IPS-18c (cell line): ENCODE measurements around the gene RAD54L.
"Not testable (repeated sequence)": the region's sequence is repeated elsewhere in the genome, so short reads cannot be mapped to it uniquely, and the experiment has no call there.

ENCODE experiments used
- H3K4me3 ChIP-seq: 2 replicates; pipeline ENCODE4 v1.7.0; 2013; ENCODE audit warnings: low read depth, mild to moderate bottlenecking, low read length, moderate library complexity; ENCODE audit not compliant: insufficient read depth
- H3K9me3 ChIP-seq: one replicate; pipeline ENCODE4 v1.6.1; 2013; ENCODE audit warnings: mild to moderate bottlenecking, low read length, moderate library complexity; ENCODE audit not compliant: control insufficient read depth, insufficient read depth

The RAD54L gene

DNA sequence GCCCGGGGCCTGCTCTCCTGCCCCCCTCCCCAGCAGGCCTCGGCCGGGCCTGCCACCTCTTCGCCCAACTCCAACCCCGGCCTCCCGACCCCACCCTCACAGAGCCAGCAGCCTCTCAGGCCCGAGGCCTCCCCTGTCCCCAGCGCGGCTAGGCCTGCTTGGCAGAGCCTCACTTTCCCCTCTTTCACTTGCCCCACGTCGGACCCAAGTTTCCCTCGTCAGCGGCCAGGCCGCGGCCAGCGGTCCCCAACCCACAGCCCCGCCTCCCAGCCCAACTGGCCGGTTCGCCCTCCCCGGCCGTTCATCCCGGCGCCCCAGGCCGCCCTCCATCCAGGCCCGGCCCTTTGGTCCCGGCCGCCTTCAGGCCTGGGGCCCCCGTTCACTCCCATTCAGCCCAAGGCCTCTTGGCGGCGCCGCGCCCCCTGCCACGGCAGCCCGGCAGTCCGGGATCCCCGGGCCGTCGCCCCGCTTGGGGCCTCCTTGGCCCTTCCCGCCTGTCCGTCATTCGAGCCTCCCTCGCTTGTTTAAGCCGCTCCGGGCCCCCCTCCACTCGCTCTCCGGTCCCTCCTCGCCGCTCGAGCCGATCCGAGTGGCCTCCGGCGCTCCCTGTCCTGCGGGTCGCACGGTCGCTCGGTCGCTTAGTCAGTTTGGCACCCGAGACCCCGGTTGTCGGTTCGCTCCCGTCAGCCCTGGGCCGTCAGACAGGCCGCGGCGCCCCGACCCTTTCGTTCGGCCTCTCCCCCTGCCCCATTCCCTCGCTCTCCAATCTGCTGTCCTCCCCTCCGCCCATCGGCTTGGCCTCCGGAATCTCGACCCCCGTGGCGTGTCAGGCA is 54.5 kb downstream of the RAD54L start:
- no peaks in the 10 kb centered on the region for H3K9me3 ChIP-seq
- H3K4me3 ChIP-seq = peak overlapping the region; percentile 91

DNA sequence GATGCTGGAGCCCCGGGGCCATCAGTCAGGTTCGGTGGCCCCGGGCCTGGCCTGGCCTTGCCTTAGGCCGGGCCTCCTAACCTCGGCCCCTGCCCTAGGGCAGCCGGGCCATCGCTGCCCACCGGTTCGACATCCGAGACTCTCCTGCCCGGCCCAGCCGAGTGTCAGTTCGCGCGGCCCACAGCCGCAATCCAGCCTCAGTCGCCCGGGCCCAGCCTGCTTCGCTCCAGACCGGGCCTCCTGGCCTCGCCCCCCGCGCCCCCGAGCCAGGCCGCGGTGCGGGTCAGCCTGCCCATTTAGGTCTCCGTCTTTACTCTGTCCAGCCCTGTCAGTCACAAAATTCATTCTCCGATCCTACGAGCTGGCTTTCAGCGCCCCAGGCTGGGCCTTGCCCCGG is 55.1 kb downstream of the RAD54L start:
- no peaks in the 10 kb centered on the region for H3K9me3 ChIP-seq
- peak overlapping the region; percentile 91 for H3K4me3 ChIP-seq

GRCh38 chr1:46303038-46303871 is 55.7 kb downstream of the RAD54L start, which contains the start of the genes LRRC41 and UQCRH:
LRRC41 (minus strand) TSS chr1:46303616; CDS start chr1:46303322, 294 bp downstream.
UQCRH (plus strand) TSS chr1:46303698; CDS start chr1:46303767, 69 bp downstream.
- Histone ChIP-seq H3K9me3 (no peaks in the 10 kb centered on the region), H3K4me3 (peak within 1 kb of the TSS; percentile 91)

- Histone ChIP-seq H3K4me3 (peak overlapping the region; percentile 88), H3K9me3 (no peaks in the 10 kb centered on the region)
Measured at GRCh38 chr1:46303872-46304326, 56.3 kb downstream of the RAD54L start.

GRCh38 chr1:46306159-46306530 is 58.6 kb downstream of the RAD54L start:
- Histone ChIP-seq H3K4me3 (no peak overlapping the region), H3K9me3 (no peaks in the 10 kb centered on the region)

DNA sequence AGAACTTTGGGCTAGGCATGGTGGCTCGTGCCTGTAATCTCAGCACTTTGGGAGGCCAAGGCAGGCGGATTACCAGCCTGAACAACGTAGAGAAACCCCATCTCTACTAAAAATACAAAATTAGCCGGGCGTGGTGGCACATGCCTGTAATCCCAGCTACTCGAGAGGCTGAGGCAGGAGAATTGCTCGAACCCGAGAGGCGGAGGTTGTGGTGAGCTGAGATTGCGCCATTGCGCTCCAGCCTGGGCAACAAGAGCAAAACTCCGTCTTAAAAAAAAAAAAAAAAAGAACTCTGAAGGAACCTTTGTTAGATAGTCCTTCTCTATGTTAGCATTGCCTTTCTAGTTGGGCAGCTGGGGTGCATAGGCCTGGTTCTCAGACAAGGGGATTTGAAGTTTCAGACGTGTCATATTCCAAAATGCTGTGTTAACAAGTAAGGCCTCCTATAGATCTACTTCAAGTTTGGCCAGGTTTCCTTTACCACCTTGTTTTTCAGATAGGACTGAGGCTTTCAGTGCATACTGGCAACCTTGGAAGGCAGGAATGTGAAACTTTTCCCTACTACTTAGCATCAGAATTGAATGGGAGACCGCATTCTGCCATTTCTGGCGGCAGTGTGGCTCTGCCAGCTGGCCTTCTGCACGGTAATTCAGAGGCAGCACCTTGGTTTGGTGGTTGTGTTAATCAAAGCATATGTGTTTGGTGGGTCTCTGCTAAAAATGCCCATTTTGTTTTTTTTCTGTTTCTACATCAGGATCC is 62.0 kb downstream of the RAD54L start:
- Histone ChIP-seq H3K9me3 (no peaks in the 10 kb centered on the region), H3K4me3 (no peak overlapping the region)

GRCh38 chr1:46310321-46310720 is 62.8 kb downstream of the RAD54L start:
- Histone ChIP-seq H3K9me3 (no peaks in the 10 kb centered on the region), H3K4me3 (no peak overlapping the region)

DNA sequence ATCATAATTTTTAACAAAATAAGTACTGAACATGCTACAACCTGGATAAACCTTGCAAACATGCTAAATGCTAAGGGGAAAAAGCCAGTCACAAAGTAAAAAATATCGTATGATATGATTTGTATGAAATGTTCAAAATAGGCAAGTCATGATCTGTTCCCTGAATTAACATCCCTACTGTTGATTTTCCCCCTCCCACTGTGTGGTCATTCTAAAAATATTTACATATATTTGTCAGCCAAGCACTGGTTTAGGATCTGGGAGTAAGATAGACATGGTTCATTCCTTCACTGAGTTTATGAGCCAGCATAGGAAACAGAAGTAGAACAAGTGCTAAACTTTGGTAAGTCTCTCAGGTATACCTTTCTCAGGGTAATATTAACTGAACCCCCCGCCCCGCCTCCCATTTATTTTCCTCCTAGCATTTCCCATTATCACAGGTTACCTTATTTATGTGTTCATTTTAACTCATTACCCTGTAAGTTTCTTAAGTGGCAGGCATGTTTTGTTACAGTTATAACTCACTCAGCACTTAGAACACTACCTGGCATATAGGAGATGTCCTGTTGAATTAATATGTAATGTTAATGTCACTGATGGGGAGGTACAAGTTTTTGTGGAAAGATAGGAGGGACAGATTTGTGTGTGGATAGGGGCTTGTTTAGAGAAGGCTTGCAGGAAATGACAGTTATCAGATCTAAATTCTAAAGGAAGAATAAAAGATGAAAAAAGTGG is 68.3 kb downstream of the RAD54L start:
- H3K9me3 ChIP-seq = no peaks in the 10 kb centered on the region
- H3K4me3 ChIP-seq = no peak overlapping the region

DNA sequence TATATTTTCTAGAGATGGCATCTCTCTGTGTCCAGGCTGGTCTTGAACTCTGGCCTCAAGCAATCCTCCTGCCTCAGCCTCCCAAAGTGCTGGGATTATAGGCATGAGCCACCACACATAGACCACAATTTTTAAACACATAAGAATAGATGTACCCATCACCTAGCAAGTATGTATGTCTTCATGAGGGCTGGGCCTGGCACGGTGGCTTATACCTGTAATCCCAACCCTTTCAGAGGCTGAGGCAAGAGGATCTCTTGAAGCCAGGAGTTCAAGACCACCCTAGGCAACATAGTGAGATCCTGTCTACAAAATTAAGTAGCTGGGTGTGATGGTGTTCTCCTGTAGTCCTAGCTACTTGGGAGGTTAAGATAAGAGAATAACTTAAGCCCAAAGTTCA is 69.8 kb downstream of the RAD54L start:
- Histone ChIP-seq H3K9me3 (no peaks in the 10 kb centered on the region), H3K4me3 (no peak overlapping the region)

DNA sequence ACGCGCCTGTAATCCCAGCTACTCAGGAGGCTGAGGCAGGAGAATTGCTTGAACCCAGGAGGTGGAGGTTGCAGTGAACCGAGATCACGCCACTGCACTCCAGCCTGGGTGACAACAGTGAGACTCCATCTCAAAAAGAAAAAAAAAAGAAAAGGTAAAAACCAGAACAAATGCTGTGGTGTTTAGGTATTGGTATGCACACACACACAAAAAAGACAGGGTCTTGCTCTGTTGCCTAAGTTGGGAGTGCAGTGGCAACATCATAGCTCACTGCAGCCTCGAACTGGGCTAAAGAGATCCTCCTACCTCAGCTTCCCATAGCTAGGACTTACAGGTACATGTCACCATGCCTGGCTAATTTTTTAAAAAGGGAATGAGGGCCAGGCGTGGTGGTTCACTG is 71.7 kb downstream of the RAD54L start:
- not testable (repeated sequence) for H3K9me3 ChIP-seq, H3K4me3 ChIP-seq

DNA sequence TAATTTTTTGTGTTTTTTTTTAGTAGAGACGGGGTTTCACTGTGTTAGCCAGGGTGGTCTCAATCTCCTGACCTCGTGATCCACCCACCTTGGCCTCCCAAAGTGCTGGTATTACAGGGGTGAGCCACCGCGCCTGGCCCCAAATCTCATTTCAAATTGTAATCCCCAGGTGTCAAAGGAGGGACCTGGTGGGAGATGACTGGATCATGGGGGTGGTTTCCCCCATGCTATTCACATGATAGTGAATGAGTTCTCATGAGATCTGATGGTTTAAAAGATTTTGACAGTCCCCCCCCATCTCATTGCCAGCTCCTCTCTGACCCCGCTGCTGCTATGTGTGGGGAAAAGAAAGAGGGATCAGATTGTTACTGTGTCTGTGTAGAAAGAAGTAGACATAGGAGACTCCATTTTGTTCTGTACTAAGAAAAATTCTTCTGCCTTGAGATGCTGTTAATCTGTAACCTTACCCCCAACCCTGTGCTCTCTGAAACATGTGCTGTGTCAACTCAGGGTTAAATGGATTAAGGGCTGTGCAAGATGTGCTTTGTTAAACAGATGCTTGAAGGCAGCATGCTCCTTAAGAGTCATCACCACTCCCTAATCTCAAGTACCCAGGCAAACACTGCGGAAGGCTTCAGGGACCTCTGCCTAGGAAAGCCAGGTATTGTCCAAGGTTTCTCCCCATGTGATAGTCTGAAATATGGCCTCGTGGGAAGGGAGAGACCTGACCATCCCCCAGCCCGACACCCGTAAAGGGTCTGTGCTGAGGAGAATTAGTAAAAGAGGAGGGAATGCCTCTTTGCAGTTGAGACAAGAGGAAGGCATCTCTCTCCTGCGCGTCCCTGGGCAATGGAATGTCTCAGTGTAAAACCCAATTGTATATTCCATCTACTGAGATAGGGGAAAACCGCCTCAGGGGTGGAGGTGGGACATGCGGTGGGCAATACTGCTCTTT is 72.7 kb downstream of the RAD54L start:
- not testable (repeated sequence) for H3K9me3 ChIP-seq, H3K4me3 ChIP-seq

GRCh38 chr1:46322191-46322590 is 74.6 kb downstream of the RAD54L start:
- H3K4me3 ChIP-seq = not testable (repeated sequence)

GRCh38 chr1:46325285-46326076 is 77.9 kb downstream of the RAD54L start:
- H3K9me3 ChIP-seq, H3K4me3 ChIP-seq: not testable (repeated sequence)

More at GRCh38 chr1:46322191-46322590, 74.6 kb downstream of the RAD54L start:
- not testable (repeated sequence) for H3K9me3 ChIP-seq
